Cerebellar cortex (tissue), 1 donor: ENCODE data around the gene ADGRA3.
"Not testable (repeated sequence)": the region's sequence is repeated elsewhere in the genome, so short reads cannot be mapped to it uniquely, and the experiment has no call there.

Source experiments
- DNase-seq: peaks from one replicate; pipeline ENCODE4 v3.0.0-alpha.2; 2015; ENCODE audit warnings: low spot score

ADGRA3 gene

GRCh38 chr4:22480675-22481327 lies 35.1 kb downstream of the ADGRA3 start:
- DNase-seq = no peak

GRCh38 chr4:22478426-22478825 lies 37.4 kb downstream of the ADGRA3 start:
- DNase-seq = no peak

DNA sequence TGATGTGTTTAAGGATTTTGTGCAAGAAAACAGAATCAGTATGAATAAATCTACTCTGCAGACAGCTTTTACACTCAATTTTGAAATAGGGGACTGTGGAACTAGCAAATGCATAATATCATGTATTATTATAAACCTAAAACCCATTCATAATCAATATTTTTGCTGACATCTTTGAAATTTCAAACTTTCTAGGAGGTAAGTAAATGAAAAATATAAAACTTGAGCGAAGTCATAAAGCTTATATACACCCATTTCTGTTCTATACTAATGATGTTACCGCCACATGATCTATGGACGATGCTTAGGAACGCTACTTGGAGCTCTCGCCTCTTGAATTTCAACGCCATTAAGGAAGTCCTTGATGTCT lies 38.1 kb downstream of the ADGRA3 start:
- DNase-seq = no peak

- no peak for DNase-seq
Observed at GRCh38 chr4:22477136-22477812, 38.6 kb downstream of the ADGRA3 start.

DNA sequence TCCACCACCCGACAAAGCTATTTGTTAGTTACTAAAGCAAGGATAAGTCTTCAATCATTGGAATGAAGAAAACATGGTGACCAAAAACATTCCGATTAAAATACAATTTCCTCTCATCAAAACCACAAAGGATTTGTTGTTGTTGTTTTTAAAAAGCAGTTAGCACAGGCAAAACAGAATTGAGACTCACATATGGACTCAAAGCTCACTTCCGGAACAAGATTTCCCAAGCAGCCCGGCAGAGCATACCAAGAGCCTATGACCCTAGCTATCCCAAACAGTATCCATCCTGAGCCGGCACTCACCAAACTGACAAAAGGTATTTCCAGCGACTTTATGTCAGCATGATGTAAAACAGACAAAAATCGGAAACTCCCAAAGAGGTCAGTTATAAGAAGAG lies 39.9 kb downstream of the ADGRA3 start:
- DNase-seq = no peak

DNA sequence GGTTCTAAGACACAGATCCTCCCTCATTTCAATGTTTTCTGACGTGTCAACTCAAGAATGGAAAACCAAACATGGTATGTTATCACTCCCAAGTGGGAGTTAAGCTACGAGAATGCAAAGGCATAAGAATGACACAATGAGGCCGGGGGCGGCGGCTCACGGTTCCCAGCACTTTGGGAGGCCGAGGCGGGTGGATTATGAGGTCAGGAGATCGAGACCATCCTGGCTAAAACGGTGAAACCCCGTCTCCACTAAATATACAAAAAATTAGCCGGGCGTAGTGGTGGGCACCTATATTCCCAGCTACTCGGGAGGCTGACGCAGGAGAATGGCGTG lies 40.6 kb downstream of the ADGRA3 start:
- DNase-seq = not testable (repeated sequence)

- no peak for DNase-seq
Observed at GRCh38 chr4:22474636-22475310, 41.1 kb downstream of the ADGRA3 start.

- no peak for DNase-seq
Observed at GRCh38 chr4:22473268-22473667, 42.6 kb downstream of the ADGRA3 start.

GRCh38 chr4:22471999-22472461 lies 43.8 kb downstream of the ADGRA3 start:
- no peak for DNase-seq

GRCh38 chr4:22471419-22471818 lies 44.4 kb downstream of the ADGRA3 start:
- DNase-seq = no peak

- DNase-seq = no peak
Observed at GRCh38 chr4:22466581-22466980, 49.3 kb downstream of the ADGRA3 start.

- DNase-seq = no peak
Observed at GRCh38 chr4:22465996-22466395, 49.9 kb downstream of the ADGRA3 start.

DNA sequence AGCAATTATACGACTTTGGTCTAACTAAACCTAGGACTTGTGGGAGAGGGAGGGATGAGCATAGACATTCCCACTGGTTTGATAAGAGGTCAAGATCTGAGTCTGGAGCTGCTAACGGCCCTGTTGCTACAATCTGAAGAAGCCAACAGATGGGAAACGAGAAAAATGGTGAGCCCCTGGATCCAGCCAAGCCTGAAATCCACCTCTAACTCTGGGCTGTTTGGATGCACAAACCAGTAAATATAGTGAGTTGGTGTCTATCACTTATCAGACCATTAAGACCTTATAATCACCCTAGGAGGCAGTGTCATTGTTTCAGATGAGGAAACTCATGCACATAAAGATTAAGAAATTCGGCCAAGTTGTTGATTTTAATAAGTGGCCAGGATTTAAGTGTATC lies 50.5 kb downstream of the ADGRA3 start:
- DNase-seq = no peak

- no peak for DNase-seq
Observed at GRCh38 chr4:22463179-22463578, 52.7 kb downstream of the ADGRA3 start.

DNA sequence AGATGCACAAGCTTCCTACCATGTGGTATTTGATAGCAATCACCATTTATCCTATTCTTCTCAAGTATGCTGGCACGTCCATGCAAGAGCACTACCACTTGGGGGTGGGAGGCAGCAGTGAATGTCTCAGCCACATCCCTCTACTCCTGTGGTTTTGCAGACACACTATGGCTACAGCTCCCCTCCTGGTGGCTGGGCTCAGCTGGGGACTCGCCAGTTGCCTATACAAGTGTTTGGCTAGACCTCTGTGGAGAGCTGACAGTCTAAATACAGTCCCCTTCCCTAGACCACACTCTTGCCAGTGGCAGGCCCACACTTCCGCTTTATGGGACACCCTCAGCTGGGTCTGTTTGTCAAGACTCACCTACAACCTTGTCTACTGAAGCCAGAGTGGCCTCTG lies 53.2 kb downstream of the ADGRA3 start:
- DNase-seq = no peak

- DNase-seq = no peak
Observed at GRCh38 chr4:22460266-22460665, 55.6 kb downstream of the ADGRA3 start.

GRCh38 chr4:22458098-22458497 lies 57.8 kb downstream of the ADGRA3 start:
- DNase-seq = no peak

DNA sequence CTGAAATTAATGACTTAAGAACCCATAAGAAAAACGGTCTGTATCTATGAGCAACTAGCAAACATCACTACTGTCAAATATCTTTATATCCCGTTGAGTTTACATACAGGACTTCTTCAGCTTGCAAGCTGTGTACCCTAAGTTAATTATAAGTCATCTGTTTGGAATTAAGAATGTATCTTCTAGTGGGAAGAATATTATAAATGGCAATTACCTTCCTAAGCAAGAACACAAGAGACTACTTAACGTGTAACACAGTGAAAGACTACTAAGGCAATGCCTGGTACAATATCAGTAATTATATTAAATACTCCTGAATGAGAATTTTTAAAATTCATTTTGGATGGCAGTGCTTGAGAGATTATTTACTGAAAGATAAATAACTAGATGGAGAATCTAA lies 58.5 kb downstream of the ADGRA3 start:
- DNase-seq = no peak

GRCh38 chr4:22456291-22456690 lies 59.6 kb downstream of the ADGRA3 start:
- no peak for DNase-seq

- no peak for DNase-seq
Observed at GRCh38 chr4:22454955-22455354, 60.9 kb downstream of the ADGRA3 start.

- DNase-seq = no peak
Observed at GRCh38 chr4:22454216-22454838, 61.5 kb downstream of the ADGRA3 start.

- DNase-seq = no peak
Observed at GRCh38 chr4:22444813-22445212, 71.1 kb downstream of the ADGRA3 start.

- DNase-seq = no peak
Observed at GRCh38 chr4:22442956-22443355, 72.9 kb downstream of the ADGRA3 start.
